Tibial nerve (tissue), 4 donors: ENCODE results near the gene F7. TPM values are rescaled to one million over a fixed set of nuclear protein-coding genes. Genes with fewer than 3 reads are reported as not detected.

Experiments
- DNase-seq, 2 donors: peaks; one replicate each; pipeline ENCODE4 v3.0.0-alpha.2; 2019; ENCODE audit warnings: low spot score in 2 of 2
- H3K27ac ChIP-seq, 4 donors: fragments of 200-600 bp; sonication (generic) in 3 of 4; one replicate each; pipeline ENCODE4 v1.5.1; 2017 to 2019; ENCODE audit warnings: mild to moderate bottlenecking in 1 of 4
- H3K27me3 ChIP-seq, 2 donors: fragments of 200-600 bp; sonication (generic) in 1 of 2; one replicate each; pipeline versions ENCODE4 v1.5.1 to v1.6.0; 2017 to 2019
- H3K36me3 ChIP-seq, 3 donors: fragments of 200-600 bp; sonication (generic); one replicate each; pipeline ENCODE4 v1.5.1; 2018 to 2019
- H3K4me1 ChIP-seq, 4 donors: fragments of 200-600 bp; sonication (generic) in 3 of 4; one replicate each; pipeline ENCODE4 v1.5.1; 2017 to 2019
- H3K4me3 ChIP-seq, 4 donors: fragments of 200-600 bp; sonication (generic) in 3 of 4; one replicate each; pipeline ENCODE4 v1.5.1; 2017 to 2019; ENCODE audit warnings: mild to moderate bottlenecking in 1 of 4, moderate library complexity in 1 of 4
- H3K9me3 ChIP-seq, 4 donors: fragments of 200-600 bp; sonication (generic) in 3 of 4; one replicate each; pipeline ENCODE4 v1.5.1; 2017 to 2019
- CTCF ChIP-seq, 5 experiments: fragments of 200-600 bp in 3 of 5; fragments of 450-650 bp in 2 of 5; sonication (generic) in 3 of 5; IDR thresholded peaks; one replicate each; pipeline ENCODE4 v1.5.1; 2016 to 2019; ENCODE audit warnings: antibody characterized with exemption in 5 of 5, mild to moderate bottlenecking in 3 of 5, moderate library complexity in 2 of 5
- EP300 ChIP-seq, 2 donors: sonication (generic); formaldehyde crosslinking; IDR thresholded peaks; one replicate each; pipeline ENCODE4 v1.6.1; 2017; ENCODE audit warnings: antibody characterized with exemption in 2 of 2, mild to moderate bottlenecking in 1 of 2
- POLR2A ChIP-seq, 2 donors: fragments of 450-650 bp; IDR thresholded peaks; one replicate each; pipeline ENCODE4 v1.6.1; 2017; ENCODE audit warnings: antibody characterized with exemption in 2 of 2, mild to moderate bottlenecking in 2 of 2, moderate library complexity in 2 of 2
- whole genome bisulfite sequencing, 2 donors: methylation state at CpG; one replicate each; pipeline ENCODE4 v1.1.5; 2018; 5-methylcytosine and 5-hydroxymethylcytosine counted together
- total RNA-seq, 4 donors: library from RNA; depleted of rRNA; stranded (reverse); fragments of >200 nt; gene quantifications; one replicate each; pipeline ENCODE4 v1.1.0, GENCODE V29; 2016

Gene F7
- total RNA-seq, 4 donors from 2014 or later, result not detected

GRCh38 chr13:113157206-113157928 lies 51.8 kb downstream of the F7 start:
- Histone ChIP-seq H3K4me1 (peaks cover 0 to 16% (median 7%) of the 10 kb centered on the region in 4 donors), H3K27ac (no peak overlapping the region), H3K9me3 (no peaks in the 10 kb centered on the region), H3K4me3 (no peak overlapping the region), H3K27me3 (peaks cover 0 to 38% of the 10 kb centered on the region in 2 donors), H3K36me3 (no peaks in the 10 kb centered on the region)
- DNase-seq, result no peak
- no peak for TF ChIP-seq EP300 (IDR thresholded peaks at IDR 0.05)
- TF ChIP-seq POLR2A (IDR thresholded peaks at IDR 0.05), result no peak
- TF ChIP-seq CTCF (IDR thresholded peaks at IDR 0.05), result no peak
- 74 to 75% methylated on average over 12 of the region's 12 CpGs for WGBS, 2 donors

GRCh38 chr13:113157929-113158747 lies 52.5 kb downstream of the F7 start, which contains the start of gene PROZ:
PROZ (plus strand) TSS chr13:113158648; CDS start chr13:113158661, 13 bp downstream.
- no peaks in the 10 kb centered on the region for H3K9me3 ChIP-seq
- peaks cover 0 to 8% (median 3%) of the 10 kb centered on the region in 4 donors for H3K4me1 ChIP-seq
- no peak within 1 kb of the TSS for H3K27ac ChIP-seq
- WGBS, 2 donors, result 43 to 59% methylated on average over 16 of the region's 16 CpGs
- no peak within 1 kb of the TSS for H3K4me3 ChIP-seq
- TF ChIP-seq CTCF (IDR thresholded peaks at IDR 0.05), result no peak
- no peak for TF ChIP-seq POLR2A (IDR thresholded peaks at IDR 0.05)
- no peak for TF ChIP-seq EP300 (IDR thresholded peaks at IDR 0.05)
- no peaks in the 10 kb centered on the region for H3K36me3 ChIP-seq
- DNase-seq, result no peak
- H3K27me3 ChIP-seq, result peaks cover 0 to 43% of the 10 kb centered on the region in 2 donors

- H3K27ac ChIP-seq, result no peak overlapping the region
- no peak overlapping the region for H3K4me3 ChIP-seq
- H3K4me1 ChIP-seq, result peaks cover 0 to 3% (median 0%) of the 10 kb centered on the region in 4 donors
- no peaks in the 10 kb centered on the region for H3K9me3 ChIP-seq
- DNase-seq, result no peak
- H3K36me3 ChIP-seq, result no peaks in the 10 kb centered on the region
- TF ChIP-seq CTCF (IDR thresholded peaks at IDR 0.05), result no peak
- no peak for TF ChIP-seq EP300 (IDR thresholded peaks at IDR 0.05)
- no peak for TF ChIP-seq POLR2A (IDR thresholded peaks at IDR 0.05)
- 62 to 69% methylated on average over 6 of the region's 7 CpGs for WGBS, 2 donors
- peaks cover 0 to 51% of the 10 kb centered on the region in 2 donors for H3K27me3 ChIP-seq
Observed at GRCh38 chr13:113158946-113159345, 53.4 kb downstream of the F7 start.

GRCh38 chr13:113159701-113160100 lies 54.1 kb downstream of the F7 start:
- H3K4me1 ChIP-seq, result no peaks in the 10 kb centered on the region
- H3K36me3 ChIP-seq, result no peaks in the 10 kb centered on the region
- WGBS, 2 donors, result 79 to 84% methylated on average over 20 of the region's 20 CpGs
- H3K4me3 ChIP-seq, result no peak overlapping the region
- TF ChIP-seq EP300 (IDR thresholded peaks at IDR 0.05) (no peak), POLR2A (IDR thresholded peaks at IDR 0.05) (no peak), CTCF (IDR thresholded peaks at IDR 0.05) (no peak)
- DNase-seq, result no peak
- no peak overlapping the region for H3K27ac ChIP-seq
- H3K9me3 ChIP-seq, result no peaks in the 10 kb centered on the region
- peaks cover 0 to 54% of the 10 kb centered on the region in 2 donors for H3K27me3 ChIP-seq

GRCh38 chr13:113160983-113161382 lies 55.4 kb downstream of the F7 start:
- DNase-seq, result no peak
- H3K27ac ChIP-seq, result no peak overlapping the region
- H3K9me3 ChIP-seq, result no peaks in the 10 kb centered on the region
- WGBS, 2 donors, result 42 to 58% methylated on average over 9 to 12 of the region's 12 CpGs
- H3K36me3 ChIP-seq, result no peaks in the 10 kb centered on the region
- no peaks in the 10 kb centered on the region for H3K4me1 ChIP-seq
- H3K4me3 ChIP-seq, result no peak overlapping the region
- peaks cover 0 to 54% of the 10 kb centered on the region in 2 donors for H3K27me3 ChIP-seq
- no peak for TF ChIP-seq CTCF (IDR thresholded peaks at IDR 0.05)
- TF ChIP-seq EP300 (IDR thresholded peaks at IDR 0.05), result no peak
- no peak for TF ChIP-seq POLR2A (IDR thresholded peaks at IDR 0.05)
